GM19240 (cell line): ENCODE measurements around the gene CAPN12.

Source experiments
- DNase-seq: peaks from one replicate; pipeline ENCODE4 v3.0.0; 2011; ENCODE audit warnings: low spot score; ENCODE audit not compliant: insufficient read length

Gene CAPN12

GRCh38 chr19:38727306-38727867, 16.9 kb downstream of the CAPN12 start:
- no peak for DNase-seq

GRCh38 chr19:38726761-38727301, 17.4 kb downstream of the CAPN12 start:
- DNase-seq, result no peak

- DNase-seq, result no peak
These were observed 18.0 kb downstream of the CAPN12 start for GRCh38 chr19:38726284-38726673.

GRCh38 chr19:38725469-38726283, 18.6 kb downstream of the CAPN12 start:
- no peak for DNase-seq

- no peak for DNase-seq
These were observed 20.1 kb downstream of the CAPN12 start for GRCh38 chr19:38723990-38724854.

GRCh38 chr19:38723606-38723965, 20.7 kb downstream of the CAPN12 start:
- DNase-seq, result no peak

- DNase-seq, result no peak
These were observed 21.2 kb downstream of the CAPN12 start for GRCh38 chr19:38722947-38723605.

GRCh38 chr19:38721979-38722773, 22.1 kb downstream of the CAPN12 start:
- DNase-seq, result no peak

- DNase-seq, result no peak
These were observed 22.8 kb downstream of the CAPN12 start for GRCh38 chr19:38721496-38721895.

GRCh38 chr19:38720559-38721236, 23.6 kb downstream of the CAPN12 start:
- no peak for DNase-seq

- no peak for DNase-seq
These were observed 24.3 kb downstream of the CAPN12 start for GRCh38 chr19:38719761-38720558.

- DNase-seq, result no peak
These were observed 25.3 kb downstream of the CAPN12 start for GRCh38 chr19:38718747-38719543.

- DNase-seq, result no peak
These were observed 26.4 kb downstream of the CAPN12 start for GRCh38 chr19:38717855-38718254.

GRCh38 chr19:38717051-38717450, 27.2 kb downstream of the CAPN12 start:
- no peak for DNase-seq

GRCh38 chr19:38715555-38715954, 28.7 kb downstream of the CAPN12 start:
- no peak for DNase-seq

GRCh38 chr19:38714354-38714778, 29.9 kb downstream of the CAPN12 start:
- no peak for DNase-seq

GRCh38 chr19:38713865-38714264, 30.4 kb downstream of the CAPN12 start:
- DNase-seq, result no peak

- DNase-seq, result no peak
These were observed 31.0 kb downstream of the CAPN12 start for GRCh38 chr19:38713227-38713649.
